MM.1S (cell line): ENCODE results near the gene CALML5.

Source experiments
- DNase-seq: peaks from one replicate; pipeline ENCODE4 v3.0.0-alpha.2; 2015
- H2AFZ ChIP-seq: fragments of 300-600 bp; sonication (generic); 2 replicates; pipeline ENCODE4 v1.6.0; 2016; ENCODE audit warnings: antibody characterized with exemption, low read length
- H3F3A ChIP-seq: fragments of 300-600 bp; sonication (generic); 2 replicates; pipeline ENCODE4 v1.6.1; 2016; ENCODE audit warnings: mild to moderate bottlenecking, antibody characterized with exemption, low read length, moderate library complexity, mixed read lengths; ENCODE audit not compliant: insufficient read depth
- H3K27ac ChIP-seq: fragments of 300-600 bp; sonication (generic); 2 replicates; pipeline ENCODE4 v1.5.1; 2016; ENCODE audit warnings: mild to moderate bottlenecking, low read length
- H3K27me3 ChIP-seq: fragments of 300-600 bp; sonication (generic); replicated peaks from 2 replicates; pipeline ENCODE4 v1.6.0; 2016; ENCODE audit warnings: low read length; ENCODE audit not compliant: insufficient read depth
- H3K36me3 ChIP-seq: fragments of 300-600 bp; sonication (generic); replicated peaks from 2 replicates; pipeline ENCODE4 v1.6.1; 2016; ENCODE audit warnings: mild to moderate bottlenecking, low read length, mixed read lengths; ENCODE audit not compliant: insufficient read depth
- H3K4me1 ChIP-seq: fragments of 300-600 bp; sonication (generic); 2 replicates; pipeline ENCODE4 v1.6.1; 2016; ENCODE audit warnings: low read length, mixed read lengths
- H3K4me2 ChIP-seq: fragments of 300-600 bp; sonication (generic); 2 replicates; pipeline ENCODE4 v1.6.0; 2016; ENCODE audit warnings: low read depth, low read length
- H3K4me3 ChIP-seq: fragments of 300-600 bp; sonication (generic); 2 replicates; pipeline ENCODE4 v1.5.1; 2016; ENCODE audit warnings: low read length, mixed read lengths
- H3K79me2 ChIP-seq: fragments of 300-600 bp; sonication (generic); 2 replicates; pipeline ENCODE4 v1.6.1; 2016; ENCODE audit warnings: mixed run types, low read length, mixed read lengths
- H3K9ac ChIP-seq: fragments of 300-600 bp; sonication (generic); 2 replicates; pipeline ENCODE4 v1.6.1; 2016; ENCODE audit warnings: low read length, mixed read lengths
- H3K9me2 ChIP-seq: fragments of 300-600 bp; sonication (generic); replicated peaks from 2 replicates; pipeline ENCODE4 v1.6.1; 2016; ENCODE audit warnings: mild to moderate bottlenecking, low read length, mixed read lengths; ENCODE audit not compliant: insufficient read depth
- H3K9me3 ChIP-seq: fragments of 300-600 bp; sonication (generic); replicated peaks from 2 replicates; pipeline ENCODE4 v1.6.1; 2016; ENCODE audit warnings: mild to moderate bottlenecking, low read length, mixed read lengths; ENCODE audit not compliant: insufficient read depth
- H4K20me1 ChIP-seq: fragments of 300-600 bp; sonication (generic); 2 replicates; pipeline ENCODE4 v1.6.1; 2016; ENCODE audit warnings: mild to moderate bottlenecking, low read length, moderate library complexity, mixed read lengths; ENCODE audit not compliant: insufficient read depth
- CTCF ChIP-seq: fragments of 300-600 bp; sonication (generic); IDR thresholded peaks from 2 replicates; pipeline ENCODE4 v1.5.1; 2016; ENCODE audit warnings: antibody characterized with exemption, low read length, mixed read lengths
- EZH2 ChIP-seq: fragments of 300-600 bp; sonication (generic); optimal IDR thresholded peaks from 2 replicates; pipeline ENCODE3; 2017; ENCODE audit warnings: low read depth, mild to moderate bottlenecking, antibody characterized with exemption, low read length, mixed read lengths
- EZH2phosphoT487 ChIP-seq: fragments of 300-600 bp; sonication (generic); IDR thresholded peaks from 2 replicates; pipeline ENCODE4 v1.6.1; 2018; ENCODE audit warnings: antibody characterized with exemption, low read length

The CALML5 gene

DNA sequence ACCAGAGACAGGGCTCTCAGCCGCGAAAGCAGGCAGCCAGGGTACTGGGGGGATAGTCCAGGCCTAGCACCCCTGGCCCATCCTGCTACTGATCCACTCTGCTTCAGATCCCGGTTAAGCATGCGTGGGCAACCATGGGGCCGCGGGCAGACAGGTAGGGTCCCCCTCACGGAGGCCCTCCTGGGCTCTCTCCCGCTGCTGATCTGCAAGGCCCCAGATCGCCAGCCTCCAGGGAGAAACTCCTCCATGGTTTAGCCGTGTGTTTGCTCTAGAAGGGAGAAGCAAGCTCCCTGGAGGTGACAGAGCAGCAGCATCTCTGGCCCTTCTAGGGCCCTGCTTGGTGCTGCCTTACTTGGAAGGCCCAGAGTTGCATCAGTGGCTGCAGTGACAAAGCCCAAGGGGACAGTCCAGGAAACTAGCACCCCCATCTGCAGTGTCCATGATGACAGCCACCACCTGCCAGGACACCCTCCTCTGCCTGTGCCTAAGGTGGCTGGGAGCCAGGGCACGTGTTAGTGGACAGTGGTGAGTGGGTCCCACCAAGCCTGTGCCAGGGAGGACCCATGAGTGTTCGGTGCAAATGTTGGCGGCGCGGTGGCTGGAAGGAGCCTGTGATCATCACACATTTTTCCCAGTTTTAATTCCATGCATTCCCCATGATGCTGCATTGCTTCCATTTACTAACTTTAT lies 29.2 kb downstream of the CALML5 start:
- Histone ChIP-seq H3K9ac (no peak overlapping the region), H3K27ac (no peak overlapping the region), H3K4me2 (no peak overlapping the region), H3K9me3 (no peaks in the 10 kb centered on the region), H3F3A (no peaks in the 10 kb centered on the region), H3K4me3 (no peak overlapping the region), H3K4me1 (no peaks in the 10 kb centered on the region), H2AFZ (no peak overlapping the region), H3K79me2 (no peaks in the 10 kb centered on the region), H3K36me3 (no peaks in the 10 kb centered on the region), H3K27me3 (no peaks in the 10 kb centered on the region), H3K9me2 (no peaks in the 10 kb centered on the region), H4K20me1 (no peaks in the 10 kb centered on the region)
- no peak for DNase-seq
- no peak for TF ChIP-seq EZH2
- TF ChIP-seq CTCF = no peak

DNA sequence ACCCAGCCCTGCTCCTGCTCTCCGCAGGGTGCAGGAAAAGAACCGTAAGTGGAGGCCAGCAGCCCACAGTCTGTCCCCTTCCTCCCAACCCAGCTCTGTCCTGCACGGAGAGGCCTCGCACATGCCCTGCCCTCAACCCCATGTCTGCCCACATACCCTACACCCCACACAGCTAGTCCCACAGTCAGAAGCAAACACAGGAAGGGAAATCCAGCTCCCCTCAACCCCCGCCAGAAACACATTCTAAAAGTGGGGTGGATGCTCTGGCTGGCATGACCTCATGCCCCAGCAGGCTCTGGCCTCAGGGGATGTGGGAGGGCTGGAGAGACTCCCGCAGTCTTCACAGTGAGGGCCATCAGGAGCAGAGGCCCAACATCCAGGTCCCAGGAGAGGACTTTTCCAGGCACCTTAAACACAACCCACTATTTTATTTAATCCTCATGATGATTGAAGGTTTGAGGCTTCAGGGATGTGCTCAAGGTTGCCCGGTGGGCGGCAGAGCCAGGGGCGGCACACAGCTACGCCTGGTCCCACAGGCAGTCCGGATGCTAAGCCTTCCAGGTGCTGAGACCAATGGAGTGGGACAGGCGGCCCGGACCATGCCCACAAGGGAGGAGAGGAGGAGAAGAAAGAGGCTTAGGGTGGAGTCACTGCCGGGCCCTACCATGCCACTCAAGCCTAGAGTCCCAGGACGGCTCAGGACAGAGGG lies 29.9 kb downstream of the CALML5 start:
- no peak for DNase-seq
- Histone ChIP-seq H3K9ac (no peak overlapping the region), H3K4me3 (no peak overlapping the region)

GRCh38 chr10:5468262-5469106 lies 30.9 kb downstream of the CALML5 start:
- no peaks in the 10 kb centered on the region for H3K9me3 ChIP-seq
- no peak overlapping the region for H3K4me3 ChIP-seq
- no peak overlapping the region for H3K4me2 ChIP-seq
- H3K36me3 ChIP-seq = no peaks in the 10 kb centered on the region
- H3F3A ChIP-seq = no peaks in the 10 kb centered on the region
- H3K27me3 ChIP-seq = no peaks in the 10 kb centered on the region
- H3K4me1 ChIP-seq = no peaks in the 10 kb centered on the region
- no peaks in the 10 kb centered on the region for H4K20me1 ChIP-seq
- no peak overlapping the region for H3K9ac ChIP-seq
- H2AFZ ChIP-seq = no peak overlapping the region
- TF ChIP-seq CTCF = no peak
- TF ChIP-seq EZH2phosphoT487 = no peak
- no peak for TF ChIP-seq EZH2
- no peak for DNase-seq
- H3K27ac ChIP-seq = no peak overlapping the region
- H3K79me2 ChIP-seq = no peaks in the 10 kb centered on the region
- no peaks in the 10 kb centered on the region for H3K9me2 ChIP-seq

More for the DNA sequence above, 29.9 kb downstream of the CALML5 start:
- no peaks in the 10 kb centered on the region for H3K79me2 ChIP-seq
- H2AFZ ChIP-seq = no peak overlapping the region
- H3K36me3 ChIP-seq = no peaks in the 10 kb centered on the region
- no peaks in the 10 kb centered on the region for H3K4me1 ChIP-seq
- TF ChIP-seq EZH2phosphoT487 (no peak), CTCF (no peak), EZH2 (no peak)
- no peaks in the 10 kb centered on the region for H3F3A ChIP-seq
- H3K27ac ChIP-seq = no peak overlapping the region
- no peaks in the 10 kb centered on the region for H4K20me1 ChIP-seq
- no peaks in the 10 kb centered on the region for H3K27me3 ChIP-seq
- H3K4me2 ChIP-seq = no peak overlapping the region
- H3K9me3 ChIP-seq = no peaks in the 10 kb centered on the region
- no peaks in the 10 kb centered on the region for H3K9me2 ChIP-seq
